ENCODE results near the gene ACOXL. TPM values are rescaled to one million over a fixed set of nuclear protein-coding genes. Genes with fewer than 3 reads are reported as not detected.

ACOXL gene
- total RNA-seq, 2 experiments from 2014 or later, result not detected

- Mint-ChIP-seq H3K4me3 (no peak overlapping the region), H3K27me3 (no peaks in the 10 kb centered on the region), H3K36me3 (peaks cover 2% of the 10 kb centered on the region), H3K27ac (no peak overlapping the region), H3K4me1 (no peaks in the 10 kb centered on the region), H3K9me3 (no peaks in the 10 kb centered on the region)
- DNase-seq, result no peak
Measured at GRCh38 chr2:110984694-110985490, 252.5 kb downstream of the ACOXL start.

GRCh38 chr2:110990440-110990839 lies 258.1 kb downstream of the ACOXL start:
- Mint-ChIP-seq H3K4me3 (no peak overlapping the region), H3K36me3 (peaks cover 5% of the 10 kb centered on the region), H3K27ac (no peak overlapping the region), H3K4me1 (peaks cover 16% of the 10 kb centered on the region), H3K27me3 (no peaks in the 10 kb centered on the region), H3K9me3 (peaks cover 6% of the 10 kb centered on the region)
- DNase-seq, result no peak

GRCh38 chr2:110991911-110992310 lies 259.5 kb downstream of the ACOXL start:
- Mint-ChIP-seq H3K36me3 (peaks cover 5% of the 10 kb centered on the region), H3K27ac (no peak overlapping the region), H3K4me1 (peaks cover 16% of the 10 kb centered on the region), H3K4me3 (no peak overlapping the region), H3K27me3 (no peaks in the 10 kb centered on the region), H3K9me3 (peaks cover 6% of the 10 kb centered on the region)
- DNase-seq, result no peak

GRCh38 chr2:110992886-110993285 lies 260.5 kb downstream of the ACOXL start:
- peaks cover 6% of the 10 kb centered on the region for H3K9me3 Mint-ChIP-seq

GRCh38 chr2:110993557-110994231 lies 261.3 kb downstream of the ACOXL start:
- peaks cover 5% of the 10 kb centered on the region for H3K36me3 Mint-ChIP-seq
- H3K4me3 Mint-ChIP-seq, result no peak overlapping the region
- no peak for DNase-seq
- no peaks in the 10 kb centered on the region for H3K27me3 Mint-ChIP-seq
- peaks cover 6% of the 10 kb centered on the region for H3K9me3 Mint-ChIP-seq
- H3K27ac Mint-ChIP-seq, result no peak overlapping the region
- H3K4me1 Mint-ChIP-seq, result peaks cover 16% of the 10 kb centered on the region

More at GRCh38 chr2:110992886-110993285, 260.5 kb downstream of the ACOXL start:
- Mint-ChIP-seq H3K4me3 (no peak overlapping the region), H3K36me3 (peaks cover 5% of the 10 kb centered on the region), H3K4me1 (peaks cover 16% of the 10 kb centered on the region), H3K27ac (no peak overlapping the region), H3K27me3 (no peaks in the 10 kb centered on the region)
- no peak for DNase-seq

GRCh38 chr2:110994250-110994961 lies 262.0 kb downstream of the ACOXL start:
- no peak overlapping the region for H3K4me3 Mint-ChIP-seq

GRCh38 chr2:110995911-110996310 lies 263.5 kb downstream of the ACOXL start:
- Mint-ChIP-seq H3K27me3 (no peaks in the 10 kb centered on the region), H3K36me3 (peaks cover 3% of the 10 kb centered on the region), H3K27ac (no peak overlapping the region), H3K9me3 (peaks cover 10% of the 10 kb centered on the region), H3K4me3 (no peak overlapping the region), H3K4me1 (peaks cover 16% of the 10 kb centered on the region)
- DNase-seq, result no peak

More at GRCh38 chr2:110994250-110994961, 262.0 kb downstream of the ACOXL start:
- DNase-seq, result no peak
- H3K27me3 Mint-ChIP-seq, result no peaks in the 10 kb centered on the region
- peaks cover 3% of the 10 kb centered on the region for H3K36me3 Mint-ChIP-seq
- peaks cover 6% of the 10 kb centered on the region for H3K9me3 Mint-ChIP-seq
- H3K4me1 Mint-ChIP-seq, result peaks cover 16% of the 10 kb centered on the region
- H3K27ac Mint-ChIP-seq, result no peak overlapping the region

- H3K27me3 Mint-ChIP-seq, result no peaks in the 10 kb centered on the region
- H3K36me3 Mint-ChIP-seq, result no peaks in the 10 kb centered on the region
- H3K9me3 Mint-ChIP-seq, result peaks cover 10% of the 10 kb centered on the region
- no peak overlapping the region for H3K4me3 Mint-ChIP-seq
- DNase-seq, result no peak
- no peak overlapping the region for H3K27ac Mint-ChIP-seq
- H3K4me1 Mint-ChIP-seq, result peaks cover 16% of the 10 kb centered on the region
Measured at GRCh38 chr2:110997331-110998045, 265.1 kb downstream of the ACOXL start.

GRCh38 chr2:110998311-110998710 lies 265.9 kb downstream of the ACOXL start:
- H3K36me3 Mint-ChIP-seq, result no peaks in the 10 kb centered on the region
- peaks cover 12% of the 10 kb centered on the region for H3K4me1 Mint-ChIP-seq
- DNase-seq, result no peak
- H3K4me3 Mint-ChIP-seq, result no peak overlapping the region
- H3K27me3 Mint-ChIP-seq, result no peaks in the 10 kb centered on the region
- peaks cover 10% of the 10 kb centered on the region for H3K9me3 Mint-ChIP-seq
- H3K27ac Mint-ChIP-seq, result no peak overlapping the region

- Mint-ChIP-seq H3K9me3 (peaks cover 10% of the 10 kb centered on the region), H3K36me3 (no peaks in the 10 kb centered on the region), H3K27me3 (no peaks in the 10 kb centered on the region), H3K4me1 (peaks cover 2% of the 10 kb centered on the region), H3K4me3 (no peak overlapping the region), H3K27ac (no peak overlapping the region)
- DNase-seq, result no peak
Measured at GRCh38 chr2:110999626-111000025, 267.3 kb downstream of the ACOXL start.

- Mint-ChIP-seq H3K9me3 (peaks cover 9% of the 10 kb centered on the region), H3K27ac (no peak overlapping the region), H3K4me3 (no peak overlapping the region), H3K27me3 (peaks cover 19% of the 10 kb centered on the region), H3K4me1 (peaks cover 19% of the 10 kb centered on the region), H3K36me3 (no peaks in the 10 kb centered on the region)
- no peak for DNase-seq
Measured at GRCh38 chr2:111005307-111005706, 272.9 kb downstream of the ACOXL start.

GRCh38 chr2:111005821-111006220 lies 273.4 kb downstream of the ACOXL start:
- Mint-ChIP-seq H3K27me3 (peaks cover 19% of the 10 kb centered on the region), H3K36me3 (no peaks in the 10 kb centered on the region), H3K4me1 (peaks cover 19% of the 10 kb centered on the region), H3K9me3 (peaks cover 6% of the 10 kb centered on the region), H3K27ac (no peak overlapping the region), H3K4me3 (no peak overlapping the region)
- no peak for DNase-seq

GRCh38 chr2:111007757-111008688 lies 275.6 kb downstream of the ACOXL start:
- peaks cover 3% of the 10 kb centered on the region for H3K36me3 Mint-ChIP-seq
- peaks cover 9% of the 10 kb centered on the region for H3K9me3 Mint-ChIP-seq
- H3K4me1 Mint-ChIP-seq, result peaks cover 19% of the 10 kb centered on the region
- no peak for DNase-seq
- no peak overlapping the region for H3K4me3 Mint-ChIP-seq
- no peak overlapping the region for H3K27ac Mint-ChIP-seq
- peaks cover 24% of the 10 kb centered on the region for H3K27me3 Mint-ChIP-seq

GRCh38 chr2:111011218-111011617 lies 278.8 kb downstream of the ACOXL start:
- H3K27ac Mint-ChIP-seq, result no peak overlapping the region
- H3K36me3 Mint-ChIP-seq, result peaks cover 3% of the 10 kb centered on the region
- H3K9me3 Mint-ChIP-seq, result peaks cover 9% of the 10 kb centered on the region
- DNase-seq, result no peak
- no peak overlapping the region for H3K4me3 Mint-ChIP-seq
- peaks cover 24% of the 10 kb centered on the region for H3K27me3 Mint-ChIP-seq
- peaks cover 15% of the 10 kb centered on the region for H3K4me1 Mint-ChIP-seq

All from activated naive CD8-positive, alpha-beta T cell treated with anti-CD3 and anti-CD28 coated beads for 36 hours (primary cell).